Forelimb muscle (tissue), 1 donor: ENCODE data around the gene EIF4G3. TPM values are rescaled to one million over a fixed set of nuclear protein-coding genes. Genes with fewer than 3 reads are reported as not detected.
"Not testable (repeated sequence)": the region's sequence is repeated elsewhere in the genome, so short reads cannot be mapped to it uniquely, and the experiment has no call there.

Experiments
- DNase-seq: peaks from one replicate; pipeline ENCODE4 v3.0.0-alpha.2; 2013; ENCODE audit warnings: low read depth
- polyA plus RNA-seq: library from polyadenylated mRNA; unstranded; fragments of 120-200 nt; gene quantifications from one replicate; pipeline ENCODE4 v1.2.1, GENCODE V29; 2013; ENCODE audit not compliant: insufficient read length

Gene EIF4G3
- polyA plus RNA-seq, 1 donor, result 33.3 TPM

- DNase-seq, result no peak
These were observed 293.9 kb downstream of the EIF4G3 start for GRCh38 chr1:20882837-20883236.

- no peak for DNase-seq
These were observed 297.9 kb downstream of the EIF4G3 start for GRCh38 chr1:20878799-20879198.

- no peak for DNase-seq
These were observed 301.3 kb downstream of the EIF4G3 start for GRCh38 chr1:20875198-20875973.

- no peak for DNase-seq
These were observed 303.4 kb downstream of the EIF4G3 start for GRCh38 chr1:20873311-20873710.

GRCh38 chr1:20871419-20871818 lies 305.3 kb downstream of the EIF4G3 start:
- DNase-seq, result no peak

- no peak for DNase-seq
These were observed 306.0 kb downstream of the EIF4G3 start for GRCh38 chr1:20870718-20871117.

GRCh38 chr1:20868263-20868662 lies 308.4 kb downstream of the EIF4G3 start:
- DNase-seq, result no peak

GRCh38 chr1:20867847-20868246 lies 308.9 kb downstream of the EIF4G3 start:
- no peak for DNase-seq

- no peak for DNase-seq
These were observed 309.6 kb downstream of the EIF4G3 start for GRCh38 chr1:20867062-20867461.

- DNase-seq, result no peak
These were observed 311.7 kb downstream of the EIF4G3 start for GRCh38 chr1:20865001-20865400.

GRCh38 chr1:20854529-20854928 lies 322.2 kb downstream of the EIF4G3 start:
- no peak for DNase-seq

GRCh38 chr1:20851791-20852190 lies 324.9 kb downstream of the EIF4G3 start:
- DNase-seq, result not testable (repeated sequence)

- DNase-seq, result no peak
These were observed 326.7 kb downstream of the EIF4G3 start for GRCh38 chr1:20850021-20850420.

- no peak for DNase-seq
These were observed 327.6 kb downstream of the EIF4G3 start for GRCh38 chr1:20849100-20849499.

- DNase-seq, result no peak
These were observed 328.5 kb downstream of the EIF4G3 start for GRCh38 chr1:20848162-20848561.

- no peak for DNase-seq
These were observed 329.1 kb downstream of the EIF4G3 start for GRCh38 chr1:20847611-20848080.

GRCh38 chr1:20846461-20847374 lies 330.0 kb downstream of the EIF4G3 start:
- DNase-seq, result no peak

- no peak for DNase-seq
These were observed 336.0 kb downstream of the EIF4G3 start for GRCh38 chr1:20840731-20841130.

GRCh38 chr1:20837554-20838192 lies 339.0 kb downstream of the EIF4G3 start:
- no peak for DNase-seq

- DNase-seq, result no peak
These were observed 340.5 kb downstream of the EIF4G3 start for GRCh38 chr1:20836230-20836629.

GRCh38 chr1:20834780-20835179 lies 341.9 kb downstream of the EIF4G3 start:
- no peak for DNase-seq

- no peak for DNase-seq
These were observed 342.5 kb downstream of the EIF4G3 start for GRCh38 chr1:20834192-20834591.
